GM12878 (cell line): ENCODE data around the gene KCNJ14. TPM values are rescaled to one million over a fixed set of nuclear protein-coding genes. Genes with fewer than 3 reads are reported as not detected.

Experiments used
- ATAC-seq: fragments of 200-7000 bp; cut with Tn5 transposase; 3 replicates; pipeline ENCODE4 v1.9.1; 2020; ENCODE audit warnings: mild to moderate bottlenecking, moderate library complexity
- BruUV-seq: library from RNA; stranded (reverse); fragments of 400-500 nt; replicated peaks from 2 replicates; lab custom pipeline; 2021; lab: Mats Ljungman, UMichigan
- CTCF ChIA-PET: fragments of 300-600 bp; sonication (Branson Sonifier 250); formaldehyde crosslinking; extraction: SDS; loops from one replicate; lab custom pipeline; 2021; ENCODE audit warnings: inconsistent platforms; lab: Yijun Ruan, JAX
- POLR2A ChIA-PET: fragments of 350-600 bp; formaldehyde crosslinking; extraction: SDS; loops from one replicate; lab custom pipeline; 2021; ENCODE audit warnings: inconsistent platforms; lab: Charles Lee
- RAD21 ChIA-PET: fragments of 300-600 bp; sonication (Branson Sonifier 250); formaldehyde crosslinking; loops from one replicate; lab custom pipeline; 2023; ENCODE audit warnings: antibody characterized with exemption; ENCODE audit not compliant: unreplicated experiment; lab: Charles Lee
- SMC1A ChIA-PET: fragments of 300-600 bp; sonication (Branson Sonifier 250); formaldehyde crosslinking; loops from one replicate; lab custom pipeline; 2023; ENCODE audit not compliant: unreplicated experiment, uncharacterized antibody; lab: Charles Lee
- DNase-seq: peaks from one replicate; pipeline ENCODE4 v3.0.0-alpha.2; 2011; ENCODE audit warnings: low read depth, low spot score
- FAIRE-seq: peaks from 3 replicates; lab custom pipeline; 2011; peaks lifted over from hg19 to GRCh38; lab: Jason Lieb, UNC
- H2AFZ ChIP-seq: 2 replicates; pipeline ENCODE4 v1.6.0; 2011; ENCODE audit warnings: low read depth, low read length, control low read depth; ENCODE audit not compliant: control insufficient read depth
- H3K27ac ChIP-seq: 2 replicates; pipeline ENCODE4 v1.5.1; 2011; ENCODE audit warnings: control low read depth; ENCODE audit not compliant: control insufficient read depth, insufficient read depth
- H3K27me3 ChIP-seq, 2 experiments: replicated peaks in 1 of 2; 2 replicates each; pipeline versions ENCODE4 v1.6.0 to v1.6.1; 2011; ENCODE audit warnings: low read length in 1 of 2; ENCODE audit not compliant: control insufficient read depth in 2 of 2, insufficient read depth in 2 of 2
- H3K36me3 ChIP-seq, 2 experiments: 2 replicates each; pipeline ENCODE4 v1.5.1; 2011; ENCODE audit warnings: low read length in 1 of 2; ENCODE audit not compliant: control insufficient read depth in 2 of 2, insufficient read depth in 2 of 2
- H3K4me1 ChIP-seq: 2 replicates; pipeline ENCODE4 v1.6.1; 2011; ENCODE audit warnings: mild to moderate bottlenecking, low read length, moderate library complexity, mixed read lengths; ENCODE audit not compliant: control insufficient read depth, insufficient read depth
- H3K4me2 ChIP-seq: 2 replicates; pipeline ENCODE4 v1.6.0; 2011; ENCODE audit warnings: control low read depth; ENCODE audit not compliant: control insufficient read depth, insufficient read depth
- H3K4me3 ChIP-seq: fragments of 200-600 bp; sonication (generic); 2 replicates; pipeline ENCODE4 v1.5.1; 2016
- H3K79me2 ChIP-seq: 2 replicates; pipeline ENCODE4 v1.6.0; 2011; ENCODE audit warnings: low read length; ENCODE audit not compliant: control insufficient read depth, insufficient read depth
- H3K9ac ChIP-seq: 2 replicates; pipeline ENCODE4 v1.8.0; 2011; ENCODE audit warnings: low read length, control low read depth, mixed read lengths; ENCODE audit not compliant: control insufficient read depth, insufficient read depth
- H3K9me3 ChIP-seq: replicated peaks from 3 replicates; pipeline ENCODE4 v1.5.1; 2011; ENCODE audit warnings: mild to moderate bottlenecking, low read length; ENCODE audit not compliant: control insufficient read depth, insufficient read depth
- H4K20me1 ChIP-seq: 2 replicates; pipeline ENCODE4 v1.6.0; 2011; ENCODE audit not compliant: control insufficient read depth, insufficient read depth
- BMI1 ChIP-seq: fragments of 450-650 bp; IDR thresholded peaks from 2 replicates; pipeline ENCODE4 v1.6.1; 2016; ENCODE audit warnings: mild to moderate bottlenecking, moderate library complexity, borderline replicate concordance
- EED ChIP-seq: sonication (generic); IDR thresholded peaks from 2 replicates; pipeline ENCODE4 v1.6.1; 2016; ENCODE audit warnings: antibody characterized with exemption, low read depth
- IKZF2 ChIP-seq, 2 experiments: fragments of 450-650 bp; IDR thresholded peaks; 2 replicates each; pipeline ENCODE4 v1.6.1; 2017; ENCODE audit warnings: mild to moderate bottlenecking in 2 of 2, moderate library complexity in 2 of 2
- NFIC ChIP-seq: IDR thresholded peaks from 2 replicates; pipeline ENCODE4 v1.6.1; 2012; ENCODE audit warnings: low read depth, mild to moderate bottlenecking, inconsistent platforms, low read length, moderate library complexity
- RB1 ChIP-seq: fragments of 450-650 bp; formaldehyde crosslinking; IDR thresholded peaks from 2 replicates; pipeline ENCODE4 v1.6.1; 2017; ENCODE audit warnings: mild to moderate bottlenecking, borderline replicate concordance
- RCOR1 ChIP-seq: conservative IDR thresholded peaks from 2 replicates; pipeline ENCODE4 v1.6.1; 2012; ENCODE audit warnings: low read depth, low read length, improper control_type of control experiment
- SREBF2 ChIP-seq: IDR thresholded peaks from 2 replicates; pipeline ENCODE4 v1.6.1; 2012; ENCODE audit warnings: mild to moderate bottlenecking, low read length
- STAT3 ChIP-seq: IDR thresholded peaks from 2 replicates; pipeline ENCODE4 v1.6.1; 2011; ENCODE audit warnings: low read depth, low read length, improper control_type of control experiment
- ZZZ3 ChIP-seq: IDR thresholded peaks from 2 replicates; pipeline ENCODE4 v1.6.1; 2011; ENCODE audit warnings: low read depth; ENCODE audit not compliant: control insufficient read depth, insufficient read length
- WGBS: methylation state at CpG from one replicate; pipeline ENCODE4 v1.1.6; 2016; ENCODE audit warnings: low lambda C conversion rate; ENCODE audit not compliant: insufficient replicate concordance, insufficient coverage; ENCODE audit errors: missing lambda C conversion rate; 5-methylcytosine and 5-hydroxymethylcytosine counted together
- in situ Hi-C: fragments of 300-500 bp; cut with MboI; formaldehyde crosslinking; loops from 9 replicates; pipeline ENCODE4 v1.14.3; 2018; ENCODE audit warnings: mixed read lengths
- intact Hi-C: fragments of 100-400 bp; cut with micrococcal nuclease; formaldehyde crosslinking; loops from one replicate; pipeline ENCODE4 v1.14.2; 2022; ENCODE audit not compliant: unreplicated experiment
- polyA plus RNA-seq, 11 experiments: library from polyadenylated mRNA; depleted of rRNA in 4 of 11; unstranded in 6 of 11; stranded (reverse) in 5 of 11; fragments of >200 nt; fragmentation: Nextera tagmentation in 4 of 11; fragmentation: Illumina TruSeq in 1 of 11; extraction: Ambion mirVana in 4 of 11; extraction: Trizol in 1 of 11; gene quantifications; 1 replicate in 1 of 11; 2 replicates in 10 of 11; pipeline versions ENCODE4 v1.2.1 to v1.2.3, GENCODE V29; 2011 to 2016; ENCODE audit warnings: inconsistent platforms in 2 of 11, missing spikeins in 2 of 11, low read depth in 1 of 11
- total RNA-seq, 4 experiments: library from RNA; depleted of rRNA in 3 of 4; stranded (reverse); fragments of >200 nt in 3 of 4; fragmentation: Illumina TruSeq in 1 of 4; extraction: Trizol in 1 of 4; gene quantifications; 2 replicates each; pipeline versions ENCODE4 v1.2.1 to v1.2.3, GENCODE V29; 2013 to 2021
- TF ChIP-seq, protein P1 (sequence below): fragments of 450-650 bp; IDR thresholded peaks from 2 replicates; pipeline ENCODE4 v1.6.1; 2016; ENCODE audit warnings: mild to moderate bottlenecking
- TF ChIP-seq, protein P2 (sequence below): fragments of 450-650 bp; formaldehyde crosslinking; IDR thresholded peaks from 2 replicates; pipeline ENCODE4 v1.5.0; 2022; ENCODE audit warnings: mild to moderate bottlenecking, missing genetic modification characterization
- TF ChIP-seq, protein P3 (sequence below): fragments of 450-650 bp; IDR thresholded peaks from 2 replicates; pipeline ENCODE4 v1.6.1; 2016; ENCODE audit warnings: mild to moderate bottlenecking, moderate library complexity, borderline replicate concordance
- TF ChIP-seq, protein P4 (sequence below): IDR thresholded peaks from 2 replicates; pipeline ENCODE4 v1.6.1; 2011; ENCODE audit warnings: mild to moderate bottlenecking, low read depth, low read length, moderate library complexity; ENCODE audit not compliant: insufficient replicate concordance

KCNJ14 gene
- total and polyA plus RNA-seq, 10 of the 15 experiments (the other 5 are each of a cell fraction or from before 2014, with no cell fraction given), result 0.24 to 1.4 (median 0.42) TPM

DNA sequence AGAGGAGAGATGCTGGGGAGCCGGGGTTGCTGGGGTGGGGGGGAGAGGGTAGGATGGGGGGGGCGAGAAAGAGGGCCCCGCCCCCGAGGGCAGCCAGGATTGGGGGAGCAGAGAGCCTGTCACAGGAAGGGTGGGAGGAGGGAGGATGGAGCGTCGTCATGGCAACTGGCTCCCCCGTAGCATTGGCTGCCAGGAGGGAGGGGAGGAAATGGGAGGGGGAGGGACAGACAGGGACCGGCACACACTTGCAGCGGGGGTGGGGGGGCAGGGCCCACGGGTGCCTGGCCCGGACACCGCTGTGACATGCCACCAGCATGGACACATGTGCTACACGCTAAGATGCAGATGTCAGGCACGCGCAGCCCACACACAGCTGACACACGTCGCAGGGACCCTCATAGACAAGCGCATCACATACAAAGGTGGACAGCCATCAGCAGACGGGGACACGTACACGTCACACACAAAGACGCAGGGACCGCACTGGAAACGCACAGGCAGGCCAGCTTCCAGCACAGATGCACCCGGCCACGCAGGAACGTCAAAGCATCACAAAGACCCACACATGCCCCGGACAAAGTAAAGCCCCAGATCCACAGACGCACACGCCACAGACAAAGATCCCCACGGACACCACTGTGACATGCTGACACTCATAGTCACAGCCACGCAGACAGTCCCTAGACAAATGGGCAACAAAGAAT, 56.6 kb downstream of the KCNJ14 start, which contains the start of gene LMTK3:
LMTK3 (minus strand) TSS at position 36 of the 704 bp plus-strand sequence. CDS start 259 bp downstream, outside the sequence.
- intact Hi-C loops, result no loop called here
- peaks cover 18% of the 10 kb centered on the region for H3K4me1 ChIP-seq
- no peaks in the 10 kb centered on the region for H3K79me2 ChIP-seq
- no peaks in the 10 kb centered on the region for H3K9me3 ChIP-seq
- FAIRE-seq, result no peak
- no peak within 1 kb of the TSS for H3K27ac ChIP-seq
- no peak within 1 kb of the TSS for H3K4me3 ChIP-seq
- no peaks in the 10 kb centered on the region for H3K36me3 ChIP-seq
- H3K9ac ChIP-seq, result no peak within 1 kb of the TSS
- in situ Hi-C loops, result no loop called here
- H4K20me1 ChIP-seq, result no peaks in the 10 kb centered on the region; the same call in 1 of the 2 replicates
- 21% methylated on average over 20 of the region's 32 CpGs for WGBS
- no peak within 1 kb of the TSS for H2AFZ ChIP-seq
- no peak for ATAC-seq
- ChIA-PET CTCF (interaction anchor here (2.6 kb wide), 1 partner anchor 121 kb away, joined by 9 read pairs; the partner anchor contains the start of gene KDELR1), SMC1A (interaction anchor here (1.5 kb wide), 1 partner anchor 74 kb away, joined by 3 read pairs; no protein-coding TSS in a partner anchor), RAD21 (no interaction called here), POLR2A (no interaction called here)
- peak within 1 kb of the TSS; percentile 7; the same call in 1 of the 2 replicates for H3K4me2 ChIP-seq
- no peak for DNase-seq
- BruUV-seq, result no TSS peak
- H3K27me3 ChIP-seq, result peaks cover 2 to 4% of the 10 kb centered on the region in 2 experiments; a peak in 3 of 4 replicates
- TF ChIP-seq, protein P1, sequence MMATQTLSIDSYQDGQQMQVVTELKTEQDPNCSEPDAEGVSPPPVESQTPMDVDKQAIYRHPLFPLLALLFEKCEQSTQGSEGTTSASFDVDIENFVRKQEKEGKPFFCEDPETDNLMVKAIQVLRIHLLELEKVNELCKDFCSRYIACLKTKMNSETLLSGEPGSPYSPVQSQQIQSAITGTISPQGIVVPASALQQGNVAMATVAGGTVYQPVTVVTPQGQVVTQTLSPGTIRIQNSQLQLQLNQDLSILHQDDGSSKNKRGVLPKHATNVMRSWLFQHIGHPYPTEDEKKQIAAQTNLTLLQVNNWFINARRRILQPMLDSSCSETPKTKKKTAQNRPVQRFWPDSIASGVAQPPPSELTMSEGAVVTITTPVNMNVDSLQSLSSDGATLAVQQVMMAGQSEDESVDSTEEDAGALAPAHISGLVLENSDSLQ, result peak; percentile 87
- no peak for TF ChIP-seq RB1
- TF ChIP-seq, protein P2, sequence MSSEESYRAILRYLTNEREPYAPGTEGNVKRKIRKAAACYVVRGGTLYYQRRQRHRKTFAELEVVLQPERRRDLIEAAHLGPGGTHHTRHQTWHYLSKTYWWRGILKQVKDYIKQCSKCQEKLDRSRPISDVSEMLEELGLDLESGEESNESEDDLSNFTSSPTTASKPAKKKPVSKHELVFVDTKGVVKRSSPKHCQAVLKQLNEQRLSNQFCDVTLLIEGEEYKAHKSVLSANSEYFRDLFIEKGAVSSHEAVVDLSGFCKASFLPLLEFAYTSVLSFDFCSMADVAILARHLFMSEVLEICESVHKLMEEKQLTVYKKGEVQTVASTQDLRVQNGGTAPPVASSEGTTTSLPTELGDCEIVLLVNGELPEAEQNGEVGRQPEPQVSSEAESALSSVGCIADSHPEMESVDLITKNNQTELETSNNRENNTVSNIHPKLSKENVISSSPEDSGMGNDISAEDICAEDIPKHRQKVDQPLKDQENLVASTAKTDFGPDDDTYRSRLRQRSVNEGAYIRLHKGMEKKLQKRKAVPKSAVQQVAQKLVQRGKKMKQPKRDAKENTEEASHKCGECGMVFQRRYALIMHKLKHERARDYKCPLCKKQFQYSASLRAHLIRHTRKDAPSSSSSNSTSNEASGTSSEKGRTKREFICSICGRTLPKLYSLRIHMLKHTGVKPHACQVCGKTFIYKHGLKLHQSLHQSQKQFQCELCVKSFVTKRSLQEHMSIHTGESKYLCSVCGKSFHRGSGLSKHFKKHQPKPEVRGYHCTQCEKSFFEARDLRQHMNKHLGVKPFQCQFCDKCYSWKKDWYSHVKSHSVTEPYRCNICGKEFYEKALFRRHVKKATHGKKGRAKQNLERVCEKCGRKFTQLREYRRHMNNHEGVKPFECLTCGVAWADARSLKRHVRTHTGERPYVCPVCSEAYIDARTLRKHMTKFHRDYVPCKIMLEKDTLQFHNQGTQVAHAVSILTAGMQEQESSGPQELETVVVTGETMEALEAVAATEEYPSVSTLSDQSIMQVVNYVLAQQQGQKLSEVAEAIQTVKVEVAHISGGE (CRISPR knock-in tag), result no peak
- no peak for TF ChIP-seq STAT3
- peak; percentile 61 for TF ChIP-seq BMI1
- no peak for TF ChIP-seq NFIC
- TF ChIP-seq, protein P3, sequence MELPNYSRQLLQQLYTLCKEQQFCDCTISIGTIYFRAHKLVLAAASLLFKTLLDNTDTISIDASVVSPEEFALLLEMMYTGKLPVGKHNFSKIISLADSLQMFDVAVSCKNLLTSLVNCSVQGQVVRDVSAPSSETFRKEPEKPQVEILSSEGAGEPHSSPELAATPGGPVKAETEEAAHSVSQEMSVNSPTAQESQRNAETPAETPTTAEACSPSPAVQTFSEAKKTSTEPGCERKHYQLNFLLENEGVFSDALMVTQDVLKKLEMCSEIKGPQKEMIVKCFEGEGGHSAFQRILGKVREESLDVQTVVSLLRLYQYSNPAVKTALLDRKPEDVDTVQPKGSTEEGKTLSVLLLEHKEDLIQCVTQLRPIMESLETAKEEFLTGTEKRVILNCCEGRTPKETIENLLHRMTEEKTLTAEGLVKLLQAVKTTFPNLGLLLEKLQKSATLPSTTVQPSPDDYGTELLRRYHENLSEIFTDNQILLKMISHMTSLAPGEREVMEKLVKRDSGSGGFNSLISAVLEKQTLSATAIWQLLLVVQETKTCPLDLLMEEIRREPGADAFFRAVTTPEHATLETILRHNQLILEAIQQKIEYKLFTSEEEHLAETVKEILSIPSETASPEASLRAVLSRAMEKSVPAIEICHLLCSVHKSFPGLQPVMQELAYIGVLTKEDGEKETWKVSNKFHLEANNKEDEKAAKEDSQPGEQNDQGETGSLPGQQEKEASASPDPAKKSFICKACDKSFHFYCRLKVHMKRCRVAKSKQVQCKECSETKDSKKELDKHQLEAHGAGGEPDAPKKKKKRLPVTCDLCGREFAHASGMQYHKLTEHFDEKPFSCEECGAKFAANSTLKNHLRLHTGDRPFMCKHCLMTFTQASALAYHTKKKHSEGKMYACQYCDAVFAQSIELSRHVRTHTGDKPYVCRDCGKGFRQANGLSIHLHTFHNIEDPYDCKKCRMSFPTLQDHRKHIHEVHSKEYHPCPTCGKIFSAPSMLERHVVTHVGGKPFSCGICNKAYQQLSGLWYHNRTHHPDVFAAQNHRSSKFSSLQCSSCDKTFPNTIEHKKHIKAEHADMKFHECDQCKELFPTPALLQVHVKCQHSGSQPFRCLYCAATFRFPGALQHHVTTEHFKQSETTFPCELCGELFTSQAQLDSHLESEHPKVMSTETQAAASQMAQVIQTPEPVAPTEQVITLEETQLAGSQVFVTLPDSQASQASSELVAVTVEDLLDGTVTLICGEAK, result no peak
- TF ChIP-seq RCOR1, result no peak
- no peak for TF ChIP-seq SREBF2
- TF ChIP-seq, protein P4, sequence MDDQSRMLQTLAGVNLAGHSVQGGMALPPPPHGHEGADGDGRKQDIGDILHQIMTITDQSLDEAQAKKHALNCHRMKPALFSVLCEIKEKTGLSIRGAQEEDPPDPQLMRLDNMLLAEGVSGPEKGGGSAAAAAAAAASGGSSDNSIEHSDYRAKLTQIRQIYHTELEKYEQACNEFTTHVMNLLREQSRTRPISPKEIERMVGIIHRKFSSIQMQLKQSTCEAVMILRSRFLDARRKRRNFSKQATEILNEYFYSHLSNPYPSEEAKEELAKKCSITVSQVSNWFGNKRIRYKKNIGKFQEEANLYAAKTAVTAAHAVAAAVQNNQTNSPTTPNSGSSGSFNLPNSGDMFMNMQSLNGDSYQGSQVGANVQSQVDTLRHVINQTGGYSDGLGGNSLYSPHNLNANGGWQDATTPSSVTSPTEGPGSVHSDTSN, result peak; percentile 87
- TF ChIP-seq ZZZ3, result no peak
- no peak for TF ChIP-seq IKZF2 (IDR thresholded peaks at IDR 0.05)
- no peak for TF ChIP-seq EED
